22Rv1 (cell line): ENCODE results near the gene RCN2.

Experiments
- CTCF ChIP-seq: fragments of 450-650 bp; IDR thresholded peaks from 2 replicates; pipeline ENCODE4 v1.5.1; 2017; ENCODE audit warnings: mild to moderate bottlenecking
- ZFX ChIP-seq: fragments of 450-650 bp; IDR thresholded peaks from 2 replicates; pipeline ENCODE4 v1.6.1; 2017; ENCODE audit warnings: antibody characterized with exemption, borderline replicate concordance

- TF ChIP-seq CTCF = no peak
- TF ChIP-seq ZFX = no peak
Measured at GRCh38 chr15:76968306-76968705, 36.8 kb downstream of the RCN2 start.
